ENCODE data around the gene C14orf180. TPM values are rescaled to one million over a fixed set of nuclear protein-coding genes. Genes with fewer than 3 reads are reported as not detected.

C14orf180 gene
- total RNA-seq, 2 experiments from 2014 or later, result not detected

DNA sequence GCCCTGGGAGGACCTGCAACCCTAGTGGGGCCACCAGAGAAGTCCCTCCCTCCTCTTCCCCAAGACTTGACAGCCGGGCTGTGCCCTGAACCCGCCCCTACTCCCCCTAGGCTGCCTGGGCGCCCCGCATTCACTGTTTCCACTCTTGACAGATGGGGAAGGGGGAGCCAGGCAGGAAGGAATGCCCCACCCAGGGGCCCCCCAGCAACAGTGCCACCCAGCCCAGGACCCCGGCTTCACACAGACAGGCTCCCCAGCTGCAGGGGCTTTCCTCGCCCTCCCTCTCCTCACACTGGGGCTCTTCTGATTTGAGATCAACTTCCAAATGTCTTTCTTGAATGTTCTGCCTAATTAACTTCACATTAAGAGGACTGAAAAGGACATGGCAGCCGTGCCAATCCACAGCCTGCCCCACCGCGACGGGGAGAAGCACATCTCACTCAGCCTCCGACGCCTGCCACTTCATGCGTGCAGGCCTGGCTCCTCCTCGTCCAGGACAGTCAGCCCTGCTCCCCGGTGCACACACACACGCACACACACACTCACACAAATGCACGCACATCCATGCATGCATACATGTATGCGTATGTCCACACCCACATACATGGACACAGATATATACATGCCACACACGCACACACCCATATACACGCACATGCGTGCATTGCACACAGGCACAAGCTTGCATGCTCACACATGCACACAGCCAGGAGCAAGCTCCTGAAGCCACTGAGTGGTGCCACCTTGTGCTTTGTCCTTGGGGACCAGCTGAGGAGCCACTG, 19.6 kb upstream of the C14orf180 start:
- no peak overlapping the region for H3K27ac Mint-ChIP-seq

DNA sequence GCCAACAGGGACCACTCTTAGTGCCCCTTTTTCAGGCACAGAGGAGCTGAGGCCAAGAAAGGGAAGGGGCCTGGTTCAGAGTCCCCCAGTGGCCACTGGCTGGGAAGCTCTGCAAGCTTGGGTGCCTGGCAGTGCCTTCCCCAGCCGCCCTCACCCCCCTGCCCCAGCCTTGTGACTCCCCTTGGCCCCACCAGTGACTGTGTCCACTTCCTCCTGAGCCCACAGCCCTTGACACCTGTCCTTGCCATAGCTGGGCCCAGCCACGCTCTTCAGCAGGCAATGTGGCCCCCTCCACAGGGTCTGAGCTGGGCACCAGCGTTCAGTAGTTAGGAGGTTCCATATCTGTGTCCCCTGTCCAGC, 19.0 kb upstream of the C14orf180 start:
- CTCF ChIA-PET, result no interaction called here
- no peaks in the 10 kb centered on the region for H3K36me3 Mint-ChIP-seq (ENCODE audit: low read depth)
- DNase-seq, result no peak
- POLR2A ChIA-PET, result interaction anchor here (0.6 kb wide), 1 partner anchor 1087 kb away, joined by 3 read pairs; no protein-coding TSS in a partner anchor
- no peaks in the 10 kb centered on the region for H3K27me3 Mint-ChIP-seq (ENCODE audit: low read depth)
- H3K4me3 Mint-ChIP-seq, result no peak overlapping the region
- no peaks in the 10 kb centered on the region for H3K9me3 Mint-ChIP-seq (ENCODE audit: insufficient read depth)
- peaks cover 2% of the 10 kb centered on the region for H3K4me1 Mint-ChIP-seq (ENCODE audit: low read depth)
- no peak for ATAC-seq
- H3K27ac Mint-ChIP-seq, result no peak overlapping the region

More for the DNA sequence above, 19.6 kb upstream of the C14orf180 start:
- no peak overlapping the region for H3K4me3 Mint-ChIP-seq
- H3K27me3 Mint-ChIP-seq (ENCODE audit: low read depth), result no peaks in the 10 kb centered on the region
- no peaks in the 10 kb centered on the region for H3K36me3 Mint-ChIP-seq (ENCODE audit: low read depth)
- no peak for DNase-seq
- POLR2A ChIA-PET, result interaction anchor here (0.6 kb wide), 1 partner anchor 1088 kb away, joined by 3 read pairs; no protein-coding TSS in a partner anchor
- ATAC-seq, result no peak
- H3K4me1 Mint-ChIP-seq (ENCODE audit: low read depth), result peaks cover 2% of the 10 kb centered on the region
- no peaks in the 10 kb centered on the region for H3K9me3 Mint-ChIP-seq (ENCODE audit: insufficient read depth)
- CTCF ChIA-PET, result no interaction called here

DNA sequence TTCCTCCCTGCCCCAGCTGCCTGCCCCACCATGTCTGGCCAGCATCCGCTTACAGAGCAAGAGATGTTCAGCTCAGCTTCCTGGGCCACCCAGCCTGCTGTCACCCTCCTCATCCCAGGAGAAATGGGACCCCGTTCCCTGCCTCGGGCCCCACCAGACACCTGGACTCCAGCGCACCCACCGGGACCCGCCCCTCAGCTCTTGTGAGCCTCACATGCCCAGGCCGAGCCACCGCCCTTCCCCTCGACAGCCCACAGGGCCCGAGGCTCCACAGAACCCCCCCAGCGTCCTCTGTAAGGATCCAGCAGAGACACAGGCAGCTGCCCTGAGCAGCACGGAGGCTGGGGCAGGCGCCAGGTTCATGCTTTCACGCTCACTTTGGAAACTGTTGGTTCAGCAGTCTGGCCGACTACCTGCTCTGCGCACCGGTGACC, 18.4 kb upstream of the C14orf180 start:
- Mint-ChIP-seq H3K4me3 (no peak overlapping the region), H3K27me3 (ENCODE audit: low read depth) (no peaks in the 10 kb centered on the region), H3K27ac (no peak overlapping the region), H3K9me3 (ENCODE audit: insufficient read depth) (no peaks in the 10 kb centered on the region), H3K36me3 (ENCODE audit: low read depth) (no peaks in the 10 kb centered on the region), H3K4me1 (ENCODE audit: low read depth) (peaks cover 2% of the 10 kb centered on the region)
- ChIA-PET POLR2A (interaction anchor here (0.6 kb wide), 1 partner anchor 1086 kb away, joined by 3 read pairs; no protein-coding TSS in a partner anchor), CTCF (no interaction called here)
- no peak for ATAC-seq
- DNase-seq, result no peak

DNA sequence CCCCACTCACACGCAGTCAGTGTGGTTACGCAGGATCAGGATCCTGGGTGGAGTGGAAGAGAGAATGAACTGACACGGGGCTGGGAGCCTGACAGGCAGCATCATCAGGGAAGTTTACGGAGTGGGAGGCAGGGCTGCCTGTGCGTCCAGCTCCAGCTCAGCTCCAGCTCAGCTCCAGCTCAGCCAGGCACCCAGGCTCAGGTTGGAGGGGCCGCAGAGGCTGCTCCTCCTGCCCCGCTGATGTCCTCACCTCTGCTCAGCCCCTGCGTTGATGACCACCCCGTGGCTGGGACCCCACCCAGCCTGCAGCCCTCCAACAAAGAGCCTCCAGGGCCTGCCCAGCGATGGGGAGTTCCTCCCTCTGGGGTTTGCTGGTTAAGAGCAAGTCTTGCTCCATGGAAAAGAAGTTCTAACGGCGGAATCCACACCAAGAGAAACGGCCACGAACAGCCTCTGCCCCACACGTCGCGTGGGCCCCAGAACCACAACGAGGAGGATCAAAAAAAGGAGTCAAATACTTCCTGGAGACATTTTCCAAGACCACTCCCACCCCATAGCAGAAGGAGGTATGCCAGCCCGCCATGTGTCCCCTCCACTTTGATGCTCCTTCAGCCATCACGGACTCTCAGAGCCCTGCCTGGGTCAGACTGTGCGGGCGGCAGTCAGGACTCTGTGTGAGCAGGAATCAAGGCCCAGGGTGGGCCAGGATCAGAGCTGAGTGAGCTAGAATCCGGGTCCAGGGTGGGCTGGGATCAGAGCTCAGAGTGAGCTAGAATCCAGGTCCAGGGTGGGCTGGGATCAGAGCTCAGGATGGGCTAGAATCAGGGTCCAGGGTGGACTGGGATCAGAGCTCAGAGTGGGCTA, 17.7 kb upstream of the C14orf180 start:
- H3K27ac Mint-ChIP-seq, result no peak overlapping the region
- DNase-seq (no peak), ATAC-seq (no peak)
- no peak overlapping the region for H3K4me3 Mint-ChIP-seq
- ChIA-PET POLR2A (interaction anchor here (0.6 kb wide), 1 partner anchor 10 kb away, joined by 3 read pairs; no protein-coding TSS in a partner anchor), CTCF (interaction anchor here (1.0 kb wide), 1 partner anchor 484 kb away, joined by 4 read pairs; no protein-coding TSS in a partner anchor)
- no peaks in the 10 kb centered on the region for H3K36me3 Mint-ChIP-seq (ENCODE audit: low read depth)
- H3K4me1 Mint-ChIP-seq (ENCODE audit: low read depth), result peaks cover 2% of the 10 kb centered on the region
- H3K27me3 Mint-ChIP-seq (ENCODE audit: low read depth), result no peaks in the 10 kb centered on the region
- no peaks in the 10 kb centered on the region for H3K9me3 Mint-ChIP-seq (ENCODE audit: insufficient read depth)

DNA sequence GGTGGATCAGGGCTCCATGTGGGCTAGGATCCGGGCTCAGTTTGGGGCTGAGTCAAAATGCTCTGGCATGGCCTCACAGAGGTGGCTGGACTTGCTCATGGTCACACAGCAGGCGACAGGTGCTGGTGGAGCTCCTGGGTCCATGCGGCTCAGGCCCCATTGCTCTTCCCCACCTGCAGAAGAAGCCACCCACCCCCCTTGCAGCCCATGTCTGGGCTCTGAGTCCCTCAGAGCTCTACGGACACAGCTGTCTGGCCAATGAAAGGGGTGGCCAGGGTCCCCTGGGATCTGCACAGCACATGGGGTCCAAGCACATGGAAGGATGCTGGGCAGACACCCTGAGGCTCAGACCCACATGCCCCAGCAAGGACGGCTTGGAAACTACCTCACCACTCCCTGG, 17.0 kb upstream of the C14orf180 start:
- POLR2A ChIA-PET, result no interaction called here
- no peaks in the 10 kb centered on the region for H3K9me3 Mint-ChIP-seq (ENCODE audit: insufficient read depth)
- no peak for ATAC-seq
- CTCF ChIA-PET, result interaction anchor here (1.0 kb wide), 1 partner anchor 484 kb away, joined by 4 read pairs; no protein-coding TSS in a partner anchor
- H3K36me3 Mint-ChIP-seq (ENCODE audit: low read depth), result no peaks in the 10 kb centered on the region
- no peak for DNase-seq
- H3K4me3 Mint-ChIP-seq, result no peak overlapping the region
- H3K27ac Mint-ChIP-seq, result no peak overlapping the region
- H3K4me1 Mint-ChIP-seq (ENCODE audit: low read depth), result peaks cover 2% of the 10 kb centered on the region
- H3K27me3 Mint-ChIP-seq (ENCODE audit: low read depth), result no peaks in the 10 kb centered on the region

DNA sequence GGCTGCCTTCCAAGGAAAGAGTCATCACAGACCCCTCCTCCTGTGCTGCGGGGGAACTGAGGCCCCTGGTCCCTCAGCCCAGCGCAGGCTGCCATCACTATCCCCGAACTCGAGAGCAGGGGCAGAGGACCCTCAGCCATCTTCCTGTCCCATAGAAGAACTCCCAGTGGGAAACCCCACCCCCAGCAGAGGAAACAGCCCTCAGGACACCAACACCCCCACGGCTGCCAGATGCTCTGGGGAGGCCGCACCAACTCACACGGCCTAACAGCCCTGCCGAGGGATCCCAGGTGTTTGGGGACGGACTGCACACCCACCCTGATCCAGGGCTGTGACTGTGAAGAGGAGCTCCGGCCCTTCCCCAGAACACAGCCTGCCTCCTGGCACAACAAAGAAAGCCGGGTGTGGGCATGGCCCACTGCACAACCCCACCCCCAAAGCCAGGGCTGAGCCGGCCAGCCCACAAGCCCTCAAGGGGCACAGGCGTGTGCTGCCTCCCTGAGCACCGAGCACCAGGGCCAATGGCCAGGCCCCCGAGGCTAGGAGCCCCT, 16.3 kb upstream of the C14orf180 start:
- H3K36me3 Mint-ChIP-seq (ENCODE audit: low read depth), result no peaks in the 10 kb centered on the region
- H3K4me3 Mint-ChIP-seq, result no peak overlapping the region
- ChIA-PET POLR2A (no interaction called here), CTCF (no interaction called here)
- H3K9me3 Mint-ChIP-seq (ENCODE audit: insufficient read depth), result no peaks in the 10 kb centered on the region
- DNase-seq (no peak), ATAC-seq (no peak)
- no peaks in the 10 kb centered on the region for H3K27me3 Mint-ChIP-seq (ENCODE audit: low read depth)
- no peak overlapping the region for H3K27ac Mint-ChIP-seq
- H3K4me1 Mint-ChIP-seq (ENCODE audit: low read depth), result peaks cover 2% of the 10 kb centered on the region

DNA sequence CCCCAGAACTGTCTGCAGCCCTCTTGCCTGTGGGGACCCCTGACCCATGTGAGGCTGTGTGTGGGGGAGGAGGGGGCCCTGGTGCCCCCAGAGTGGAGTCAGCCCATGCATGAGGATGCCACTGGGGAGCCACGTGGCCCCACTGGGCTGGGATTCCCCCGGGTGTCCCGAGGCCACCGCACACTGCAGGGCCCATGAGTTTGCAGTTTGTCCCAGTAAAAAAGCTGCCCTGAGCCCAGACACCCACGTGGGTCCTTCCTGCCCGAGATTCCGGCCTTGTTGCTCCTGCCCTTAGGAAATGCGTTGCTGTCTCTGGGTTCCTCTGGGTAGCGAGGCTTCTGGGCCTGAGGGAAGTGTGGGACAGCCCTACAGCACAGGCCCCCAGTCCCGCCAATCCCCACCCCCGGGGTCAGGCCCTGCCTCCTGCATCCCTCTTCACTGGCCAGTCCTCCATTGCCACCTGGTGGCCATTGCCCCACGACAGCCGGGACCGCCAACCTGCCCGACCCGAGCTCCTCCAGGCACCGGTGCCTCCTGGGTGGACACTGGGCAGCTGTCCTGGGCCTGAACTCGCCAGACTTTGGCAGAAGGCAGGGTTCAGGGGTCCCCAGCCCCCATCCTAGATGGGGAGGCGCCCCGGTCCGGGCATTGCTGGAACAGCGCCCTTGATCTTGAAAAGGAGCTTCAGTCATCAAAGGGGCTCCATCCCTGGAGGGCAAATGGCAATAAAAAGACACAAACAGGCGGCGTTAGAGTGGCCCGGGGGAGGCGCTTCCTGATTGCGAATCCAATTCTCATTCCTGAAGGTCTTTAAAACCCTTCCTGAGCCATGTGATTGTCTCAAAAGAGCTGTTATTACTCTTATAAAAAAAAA, 15.6 kb upstream of the C14orf180 start:
- Mint-ChIP-seq H3K4me1 (ENCODE audit: low read depth) (peaks cover 2% of the 10 kb centered on the region), H3K27me3 (ENCODE audit: low read depth) (no peaks in the 10 kb centered on the region), H3K4me3 (no peak overlapping the region), H3K27ac (no peak overlapping the region), H3K9me3 (ENCODE audit: insufficient read depth) (no peaks in the 10 kb centered on the region), H3K36me3 (ENCODE audit: low read depth) (no peaks in the 10 kb centered on the region)
- CTCF ChIA-PET, result interaction anchor here (0.6 to 2.5 kb wide), 8 partner anchors 10 to 486 kb away, joined by 3 to 16 read pairs (median 4); no protein-coding TSS in a partner anchor
- peak; percentile 70 for DNase-seq
- peak; percentile 74 for ATAC-seq
- POLR2A ChIA-PET, result no interaction called here

DNA sequence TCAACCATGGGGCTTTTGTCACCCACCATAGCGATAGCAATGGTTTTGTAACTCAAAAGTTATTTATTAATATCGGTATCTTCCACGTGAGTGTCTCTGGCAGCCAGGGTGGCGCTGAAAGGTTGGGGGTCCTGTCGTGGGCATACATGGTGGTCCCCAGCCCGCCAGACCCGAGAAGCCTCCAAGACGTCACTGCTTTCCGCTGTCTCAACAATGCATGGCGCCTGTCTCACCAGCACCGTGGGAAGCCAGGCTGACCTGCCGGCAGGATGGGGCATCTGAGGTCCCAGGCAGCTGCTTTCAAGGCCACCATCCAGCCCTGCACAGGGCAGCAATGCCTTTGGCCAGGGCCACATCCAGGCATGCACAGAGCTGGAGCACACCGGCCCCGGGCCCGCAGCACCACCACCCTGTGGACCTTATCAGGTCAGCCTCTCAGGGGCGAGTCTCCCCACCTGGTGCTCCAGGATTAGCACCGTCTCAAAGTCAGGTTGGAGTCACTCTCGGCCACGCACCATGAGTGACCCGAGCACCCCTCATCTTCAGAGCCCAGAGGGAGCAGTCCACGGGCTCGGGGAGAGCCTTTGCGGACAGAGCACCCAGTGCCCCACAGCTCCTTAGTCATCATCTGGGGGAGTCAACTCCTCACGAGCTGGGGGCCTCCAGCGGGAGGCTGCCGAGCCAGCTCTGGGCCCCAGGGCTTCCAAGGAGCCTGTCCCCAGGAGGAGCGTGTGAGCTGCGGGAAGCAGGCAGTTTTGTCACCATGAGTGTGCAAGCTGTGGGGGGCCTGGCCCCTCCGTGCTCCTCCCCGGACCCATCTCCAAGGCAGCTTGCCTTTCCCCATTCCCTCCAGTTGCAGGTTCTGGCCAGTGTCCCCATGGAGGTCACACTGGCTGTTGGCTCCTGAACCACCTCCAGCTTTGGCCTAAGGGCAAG, 14.6 kb upstream of the C14orf180 start:
- DNase-seq (no peak), ATAC-seq (no peak)
- Mint-ChIP-seq H3K27me3 (ENCODE audit: low read depth) (no peaks in the 10 kb centered on the region), H3K4me3 (no peak overlapping the region), H3K9me3 (ENCODE audit: insufficient read depth) (no peaks in the 10 kb centered on the region), H3K36me3 (ENCODE audit: low read depth) (no peaks in the 10 kb centered on the region), H3K4me1 (ENCODE audit: low read depth) (peaks cover 2% of the 10 kb centered on the region), H3K27ac (no peak overlapping the region)
- POLR2A ChIA-PET, result no interaction called here
- CTCF ChIA-PET, result interaction anchor here (0.6 to 2.5 kb wide), 8 partner anchors 11 to 488 kb away, joined by 3 to 16 read pairs (median 4); no protein-coding TSS in a partner anchor

DNA sequence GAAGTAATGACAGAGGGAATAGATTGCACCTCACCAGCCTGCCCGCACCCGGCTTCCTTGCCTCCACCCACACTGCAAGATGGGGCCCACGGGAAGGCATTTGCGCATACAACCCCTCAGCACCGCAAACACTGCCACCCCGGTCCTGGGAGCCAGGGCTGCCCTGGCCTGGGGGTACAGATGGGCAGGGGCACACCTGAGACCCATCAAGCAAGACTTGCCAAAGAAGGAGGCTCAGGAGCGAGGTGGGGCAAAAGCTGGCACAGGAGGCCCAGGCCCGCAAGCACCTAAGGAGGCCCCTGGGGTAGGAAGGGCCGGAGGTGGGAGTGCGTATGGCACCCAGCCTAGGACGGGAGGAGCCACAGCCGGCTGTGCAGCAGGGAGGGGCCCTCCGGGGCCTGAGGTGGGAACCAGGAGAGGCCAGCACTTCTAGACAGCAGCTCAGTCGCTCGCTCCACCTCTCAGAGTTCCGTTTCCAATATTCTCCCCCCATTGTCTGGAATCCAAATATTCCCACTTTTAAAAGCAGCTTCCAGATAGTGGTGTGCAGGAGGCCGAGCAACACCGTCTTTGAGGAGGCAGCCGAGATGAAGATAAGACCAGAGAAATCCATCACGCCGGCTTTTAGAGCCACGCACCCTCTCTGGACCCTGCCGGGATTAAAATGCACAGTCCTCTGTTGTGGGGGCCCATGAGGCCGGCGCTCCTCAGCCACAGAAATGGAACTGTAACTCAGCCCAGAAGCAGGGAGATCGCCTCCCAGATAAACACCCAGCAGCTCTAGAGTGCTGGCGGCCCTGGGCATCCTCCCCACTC, 12.2 kb upstream of the C14orf180 start:
- Mint-ChIP-seq H3K9me3 (ENCODE audit: insufficient read depth) (no peaks in the 10 kb centered on the region), H3K4me1 (ENCODE audit: low read depth) (peaks cover 2% of the 10 kb centered on the region), H3K4me3 (no peak overlapping the region), H3K36me3 (ENCODE audit: low read depth) (no peaks in the 10 kb centered on the region), H3K27me3 (ENCODE audit: low read depth) (no peaks in the 10 kb centered on the region), H3K27ac (no peak overlapping the region)
- DNase-seq (no peak), ATAC-seq (no peak)
- ChIA-PET CTCF (no interaction called here), POLR2A (no interaction called here)

DNA sequence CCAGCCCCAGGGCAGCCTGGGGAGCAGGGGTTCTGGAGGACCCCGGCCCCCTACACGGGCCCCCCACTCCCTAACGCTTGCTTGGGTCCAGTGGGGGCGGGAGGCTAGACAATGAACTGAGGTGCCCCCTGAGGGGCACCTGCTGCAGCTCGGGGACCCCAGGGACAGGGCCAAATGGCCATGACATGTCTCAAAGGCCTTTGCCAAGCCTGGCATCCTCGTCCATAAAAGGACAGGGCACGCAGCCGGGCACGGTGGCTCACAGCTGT, 11.7 kb upstream of the C14orf180 start:
- DNase-seq (no peak), ATAC-seq (no peak)
- ChIA-PET POLR2A (no interaction called here), CTCF (no interaction called here)
- no peaks in the 10 kb centered on the region for H3K27me3 Mint-ChIP-seq (ENCODE audit: low read depth)
- no peak overlapping the region for H3K27ac Mint-ChIP-seq
- H3K4me3 Mint-ChIP-seq, result no peak overlapping the region
- H3K36me3 Mint-ChIP-seq (ENCODE audit: low read depth), result no peaks in the 10 kb centered on the region
- H3K4me1 Mint-ChIP-seq (ENCODE audit: low read depth), result peaks cover 2% of the 10 kb centered on the region
- H3K9me3 Mint-ChIP-seq (ENCODE audit: insufficient read depth), result no peaks in the 10 kb centered on the region

All from activated CD8-positive, alpha-beta T cell treated with anti-CD3 and anti-CD28 coated beads, Interleukin-2, amount 10 ng/mL, durations not matched to agents 7 days and 5 days (primary cell).